T47D (cell line): ENCODE results near the gene ATIC.

Experiments
- DNase-seq, 2 experiments: peaks; one replicate each; pipeline versions ENCODE4 v3.0.0 to v3.0.0-alpha.2; 2011 to 2012; ENCODE audit warnings: low read depth in 1 of 2, low spot score in 1 of 2
- JUND ChIP-seq: IDR thresholded peaks from 2 replicates; pipeline ENCODE4 v1.6.1; 2012; ENCODE audit warnings: low read depth
- in situ Hi-C: cut with HindIII; loops from 2 replicates; pipeline ENCODE4 v1.10.0; 2016; ENCODE audit warnings: low sequenced_read_pairs, low pct_unique_long_range_greater_than_20kb

Gene ATIC

GRCh38 chr2:215324811-215325210, 13.0 kb downstream of the ATIC start:
- DNase-seq: no peak
- no peak for TF ChIP-seq JUND
- in situ Hi-C loops: no loop called here

DNA sequence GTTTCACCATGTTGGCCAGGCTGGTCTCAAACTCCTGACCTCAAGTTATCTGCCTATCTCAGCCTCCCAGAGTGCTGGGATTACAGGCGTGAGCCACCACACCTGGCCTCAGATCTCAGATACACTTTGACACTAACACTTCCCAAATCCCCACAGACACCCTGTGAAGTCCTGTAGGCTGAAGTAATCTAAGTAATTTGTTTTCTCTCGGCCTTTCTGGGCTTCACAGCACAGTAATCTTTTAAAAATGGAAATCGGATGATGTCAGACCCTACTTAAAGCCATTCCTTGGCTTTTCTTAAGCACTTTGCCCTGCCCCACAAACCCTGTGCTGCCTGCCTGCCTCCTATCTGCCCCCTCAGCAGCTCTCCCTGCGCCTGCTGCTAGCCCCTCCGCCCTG, 16.2 kb downstream of the ATIC start:
- no peak for DNase-seq
- in situ Hi-C loops: no loop called here
- TF ChIP-seq JUND: no peak

DNA sequence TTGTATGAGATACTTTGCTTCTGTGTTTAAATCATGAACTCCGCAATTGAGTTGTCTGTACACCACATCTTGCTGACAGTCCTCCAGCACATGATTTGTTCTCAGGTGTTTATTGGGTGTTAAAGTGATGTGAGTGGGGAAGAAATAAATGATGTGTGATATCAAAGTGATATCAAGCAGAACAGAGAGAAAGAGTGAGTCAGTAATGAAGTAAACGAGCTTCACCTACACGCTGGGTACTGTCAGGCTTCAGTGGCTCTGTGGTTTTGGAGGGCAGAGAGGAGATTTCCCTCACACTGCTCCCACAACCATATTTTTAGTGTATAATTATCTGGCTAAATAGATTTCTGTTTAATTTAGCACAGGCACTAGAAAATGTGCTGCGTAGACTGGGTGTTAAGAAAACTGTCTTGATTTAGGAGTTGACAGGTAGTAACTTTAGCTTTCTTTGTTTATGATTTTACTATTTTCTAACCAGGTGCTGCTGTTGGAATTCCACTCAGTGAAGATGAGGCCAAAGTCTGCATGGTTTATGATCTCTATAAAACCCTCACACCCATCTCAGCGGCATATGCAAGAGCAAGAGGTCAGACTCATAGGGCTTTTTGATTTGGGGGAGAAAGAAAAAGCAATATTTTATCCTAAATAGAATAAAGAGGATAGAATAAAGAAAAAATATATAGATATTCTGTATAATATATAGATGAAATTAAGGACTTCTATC, 21.2 kb downstream of the ATIC start:
- no peak for TF ChIP-seq JUND
- no peak for DNase-seq
- in situ Hi-C loops: no loop called here

DNA sequence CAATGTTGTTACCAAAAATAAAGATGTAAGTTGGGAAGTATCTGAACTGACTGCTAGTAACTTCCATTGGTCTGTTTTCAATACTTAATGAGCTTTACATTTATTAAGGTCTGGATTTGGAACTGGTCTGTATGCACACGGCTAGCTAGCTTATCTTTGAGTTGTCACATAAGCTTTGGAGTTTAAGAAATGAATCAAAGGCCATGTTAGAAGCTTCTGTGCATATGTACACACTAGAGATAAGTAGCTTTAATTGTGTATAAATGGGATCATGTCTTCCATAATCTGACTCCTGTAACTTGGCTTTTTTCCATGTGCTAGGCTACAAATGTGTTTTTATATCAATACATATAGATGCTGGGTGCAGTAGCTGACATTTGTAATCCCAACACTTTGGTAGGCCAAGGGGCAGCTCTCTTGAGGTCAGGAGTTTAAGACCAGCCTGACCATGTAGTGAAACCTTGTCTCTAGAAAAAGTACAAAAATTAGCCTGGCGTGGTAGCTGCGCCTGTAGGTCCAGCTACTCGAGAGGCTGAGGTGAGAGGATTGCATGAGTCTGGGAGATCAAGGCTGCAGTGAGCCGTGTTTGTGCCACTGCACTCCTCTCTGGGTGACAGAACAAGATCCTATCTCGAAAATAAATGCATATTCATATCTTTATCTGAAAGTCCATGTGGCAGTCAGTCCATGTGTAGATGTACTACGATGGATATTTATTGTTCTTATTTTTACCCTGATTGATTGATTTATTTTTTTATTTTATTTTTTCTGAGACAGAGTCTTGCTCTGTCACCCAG, 27.2 kb downstream of the ATIC start:
- no peak for DNase-seq
- in situ Hi-C loops: no loop called here
- no peak for TF ChIP-seq JUND

DNA sequence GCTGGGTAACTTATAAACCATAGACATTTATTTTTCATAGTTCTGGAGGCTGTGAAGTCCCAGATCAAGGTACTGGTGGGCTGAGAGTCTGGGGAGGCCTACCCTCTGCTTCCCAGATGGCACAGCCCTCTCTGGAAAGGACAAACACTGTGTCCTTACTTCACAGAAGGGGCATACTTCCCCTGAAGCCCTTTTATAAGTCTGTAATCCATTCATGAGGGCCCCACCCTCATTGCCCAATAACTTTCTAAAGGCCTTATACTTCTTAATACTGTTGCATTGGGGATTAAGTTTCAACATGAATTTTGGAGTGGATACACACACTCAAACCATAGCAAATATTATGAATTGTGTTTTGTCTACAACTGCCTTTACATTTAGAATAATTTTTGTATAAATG, 36.0 kb downstream of the ATIC start:
- no peak for TF ChIP-seq JUND
- in situ Hi-C loops: no loop called here
- no peak for DNase-seq

DNA sequence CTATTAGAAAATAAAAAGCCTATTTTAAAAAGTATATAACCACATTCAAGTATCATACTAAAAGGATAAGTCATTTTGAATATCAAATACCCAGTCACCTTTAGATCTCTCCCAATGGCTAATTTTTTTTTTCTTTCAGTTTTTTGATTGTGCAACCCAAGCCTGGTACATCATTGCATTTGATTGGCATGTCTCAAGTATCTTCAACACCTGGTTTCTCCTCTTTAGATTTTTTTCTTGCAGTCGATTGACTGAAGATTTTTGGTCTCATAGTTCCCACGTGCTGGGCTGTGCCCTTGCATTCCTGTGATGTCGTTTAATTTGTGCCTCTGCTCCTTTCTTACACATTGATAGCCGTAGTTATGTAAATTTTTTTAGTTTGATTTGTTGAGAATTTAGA, 40.7 kb downstream of the ATIC start:
- DNase-seq: no peak
- no peak for TF ChIP-seq JUND
- in situ Hi-C loops: no loop called here

DNA sequence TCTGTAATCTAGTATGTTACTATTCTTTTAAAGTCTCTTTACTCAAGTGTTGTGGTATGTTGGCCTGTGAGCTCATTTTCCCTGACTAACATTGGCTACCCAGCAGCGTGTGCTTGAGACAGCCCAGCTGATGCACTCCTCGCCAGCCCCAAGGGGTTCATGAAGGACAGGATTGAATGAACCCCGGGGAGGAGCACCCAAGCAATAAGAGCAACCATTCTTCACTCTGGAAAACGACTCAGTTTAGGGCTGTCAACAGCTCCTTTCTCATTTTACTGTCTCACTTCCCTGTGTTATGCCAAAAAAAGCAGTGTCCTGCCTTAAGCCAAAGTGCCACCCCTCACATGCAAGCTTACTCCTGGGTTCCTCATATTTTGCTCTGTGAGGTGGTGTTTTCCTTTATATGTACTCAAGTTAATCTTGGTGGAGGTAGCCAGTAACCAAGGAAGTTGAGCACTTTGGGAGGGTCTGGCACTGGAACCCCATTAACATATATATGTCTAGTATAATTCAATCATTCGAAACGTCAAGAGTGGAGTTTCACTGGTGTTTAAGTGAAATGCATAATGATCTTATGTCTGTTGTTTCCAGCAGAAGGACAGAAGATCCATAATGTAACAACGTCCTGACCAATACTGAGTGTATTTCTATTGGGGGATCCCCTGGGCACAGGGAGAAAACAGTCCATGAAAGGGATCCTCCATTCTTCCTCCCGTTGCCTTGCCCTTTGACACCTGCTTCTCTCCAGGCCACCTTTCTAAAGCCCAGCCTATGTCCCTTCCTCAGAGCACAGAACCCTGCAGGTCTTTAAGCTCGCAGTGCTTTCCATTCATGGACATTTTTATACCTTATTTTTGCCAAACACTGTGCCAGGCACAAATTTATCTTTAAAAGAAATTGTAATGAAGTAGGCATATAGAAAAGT, 43.2 kb downstream of the ATIC start:
- in situ Hi-C loops: no loop called here
- DNase-seq: no peak
- TF ChIP-seq JUND: no peak

DNA sequence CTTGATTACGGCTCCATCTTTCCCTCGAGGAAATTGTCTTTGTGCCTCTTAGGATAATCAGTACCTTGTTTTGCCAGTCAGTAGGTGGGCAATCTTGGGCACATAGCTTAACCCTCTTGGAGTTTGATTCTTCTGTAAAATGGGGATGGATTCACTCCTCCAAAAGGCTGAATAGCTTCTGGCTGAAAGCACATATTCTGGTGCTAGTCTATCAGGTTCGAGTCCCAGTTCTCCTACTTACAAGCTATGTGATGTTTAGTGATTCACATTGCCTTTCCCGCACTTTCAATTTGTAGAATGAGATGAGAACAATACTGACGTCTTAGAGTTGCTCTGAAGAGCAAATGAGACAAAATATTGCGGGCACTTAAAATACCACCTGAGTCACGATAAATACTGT, 43.9 kb downstream of the ATIC start:
- TF ChIP-seq JUND: no peak
- no peak for DNase-seq
- in situ Hi-C loops: no loop called here

- no peak for DNase-seq
- in situ Hi-C loops: no loop called here
- no peak for TF ChIP-seq JUND
Observed at GRCh38 chr2:215356334-215356947, 44.6 kb downstream of the ATIC start.

- no peak for TF ChIP-seq JUND
- no peak for DNase-seq
- in situ Hi-C loops: no loop called here
Observed at GRCh38 chr2:215356948-215357461, 45.1 kb downstream of the ATIC start.

DNA sequence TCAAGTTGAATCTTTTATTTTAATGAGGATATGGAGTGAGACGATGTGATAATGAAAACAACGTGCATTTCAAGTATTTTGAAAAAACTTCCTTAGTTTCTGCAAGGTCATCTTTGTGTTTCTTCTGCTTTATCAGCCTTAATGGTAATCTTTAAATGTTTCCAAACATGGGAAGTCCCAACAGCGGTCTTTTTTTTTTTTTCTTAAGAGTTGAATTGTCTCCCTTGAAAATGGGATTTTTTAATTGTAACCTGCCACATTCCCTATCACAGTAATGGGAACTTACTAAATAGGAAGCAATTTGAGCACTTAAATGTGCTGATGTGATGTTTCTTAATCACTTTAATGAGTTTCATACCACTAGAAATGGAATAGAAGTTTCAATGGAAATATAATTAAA, 45.8 kb downstream of the ATIC start:
- in situ Hi-C loops: no loop called here
- no peak for DNase-seq
- no peak for TF ChIP-seq JUND

GRCh38 chr2:215358312-215358845, 46.5 kb downstream of the ATIC start:
- no peak for DNase-seq
- in situ Hi-C loops: no loop called here
- TF ChIP-seq JUND: no peak
